Measurements from ENCODE around the gene VSX2.

Gene VSX2

GRCh38 chr14:74242780-74243042 is 3.5 kb downstream of the VSX2 start:
- no peaks in the 10 kb centered on the region for H3K4me1 ChIP-seq
- no peak overlapping the region for H3K4me2 ChIP-seq
- no peak overlapping the region for H3K27ac ChIP-seq
- H3K27me3 ChIP-seq: peaks cover 75% of the 10 kb centered on the region
- TF ChIP-seq Cebpa-rat (IDR thresholded peaks at IDR 0.05): no peak
- H3K36me3 ChIP-seq: no peaks in the 10 kb centered on the region
- peaks cover 29% of the 10 kb centered on the region; the same call in 1 of the 2 replicates for H4K20me1 ChIP-seq
- no peak overlapping the region for H3K4me3 ChIP-seq
- H3K9me3 ChIP-seq: peaks cover 34% of the 10 kb centered on the region
- no peak overlapping the region for H3K9ac ChIP-seq

- H3K4me3 ChIP-seq: no peak overlapping the region
- H4K20me1 ChIP-seq: peaks cover 29% of the 10 kb centered on the region; the same call in 1 of the 2 replicates
- no peaks in the 10 kb centered on the region for H3K4me1 ChIP-seq
- no peaks in the 10 kb centered on the region for H3K36me3 ChIP-seq
- H3K9ac ChIP-seq: no peak overlapping the region
- peaks cover 34% of the 10 kb centered on the region for H3K9me3 ChIP-seq
- peaks cover 71% of the 10 kb centered on the region for H3K27me3 ChIP-seq
- no peak overlapping the region for H3K27ac ChIP-seq
- no peak for TF ChIP-seq Cebpa-rat (IDR thresholded peaks at IDR 0.05)
- no peak overlapping the region for H3K4me2 ChIP-seq
These were observed 3.8 kb downstream of the VSX2 start for GRCh38 chr14:74243051-74243450.

DNA sequence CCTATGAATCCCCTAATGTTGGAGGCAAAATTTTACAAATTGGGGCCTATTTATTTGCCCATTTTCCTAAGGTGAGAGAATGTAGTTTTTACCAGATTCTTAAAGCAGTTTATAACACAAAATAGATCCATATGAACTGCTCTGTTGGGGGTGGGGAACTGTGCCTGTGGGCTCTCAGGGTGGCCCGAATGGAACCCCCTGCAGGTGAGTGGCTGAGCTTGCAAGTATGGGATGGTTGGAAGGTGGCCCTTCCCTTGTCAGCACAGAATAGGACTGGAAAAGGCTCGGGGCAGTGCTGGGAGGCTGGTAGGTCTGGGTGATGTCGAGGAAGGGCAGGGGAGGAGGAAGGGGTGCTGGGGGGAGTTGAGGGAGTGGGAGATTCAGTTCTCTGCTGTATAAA is 4.9 kb downstream of the VSX2 start:
- Histone ChIP-seq H4K20me1 (peaks cover 29% of the 10 kb centered on the region; the same call in 1 of the 2 replicates), H3K27me3 (peaks cover 61% of the 10 kb centered on the region), H3K4me3 (no peak overlapping the region), H3K36me3 (no peaks in the 10 kb centered on the region), H3K9me3 (peaks cover 31% of the 10 kb centered on the region), H3K27ac (no peak overlapping the region), H3K4me2 (no peak overlapping the region), H3K9ac (no peak overlapping the region), H3K4me1 (no peaks in the 10 kb centered on the region)
- TF ChIP-seq Cebpa-rat (IDR thresholded peaks at IDR 0.05): no peak

- Histone ChIP-seq H3K4me1 (no peaks in the 10 kb centered on the region), H3K9me3 (peaks cover 20% of the 10 kb centered on the region), H3K4me3 (no peak overlapping the region), H3K27ac (no peak overlapping the region), H3K27me3 (peaks cover 49% of the 10 kb centered on the region), H3K4me2 (no peak overlapping the region), H4K20me1 (peaks cover 24% of the 10 kb centered on the region; the same call in 1 of the 2 replicates), H3K36me3 (no peaks in the 10 kb centered on the region), H3K9ac (no peak overlapping the region)
- TF ChIP-seq Cebpa-rat (IDR thresholded peaks at IDR 0.05): no peak
These were observed 6.0 kb downstream of the VSX2 start for GRCh38 chr14:74245292-74245691.

DNA sequence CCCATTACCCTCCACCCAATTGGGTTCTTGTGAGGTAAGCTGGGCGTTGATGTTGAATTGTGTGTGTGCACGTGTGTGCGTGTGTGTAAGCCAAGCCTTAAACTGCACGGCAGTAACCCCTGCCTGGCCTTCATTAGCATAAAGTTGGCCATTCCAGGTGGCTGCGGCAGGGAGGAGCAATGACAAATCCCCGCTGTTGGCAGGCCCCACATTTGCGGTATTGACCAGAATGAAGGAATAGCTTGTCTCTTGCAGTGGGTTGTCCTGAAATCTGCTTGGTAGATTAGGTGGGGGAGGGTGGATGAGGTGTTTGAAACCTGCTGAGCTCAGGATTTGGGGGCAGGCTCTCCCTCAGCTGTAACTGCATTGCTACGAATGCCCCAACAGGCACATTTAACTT is 7.3 kb downstream of the VSX2 start:
- no peak for TF ChIP-seq Cebpa-rat (IDR thresholded peaks at IDR 0.05)
- no peak overlapping the region for H3K4me2 ChIP-seq
- peaks cover 7% of the 10 kb centered on the region for H3K9me3 ChIP-seq
- peaks cover 12% of the 10 kb centered on the region; the same call in 1 of the 2 replicates for H4K20me1 ChIP-seq
- H3K4me1 ChIP-seq: 0 out of 2 replicates have a peak, but pooled peaks cover 5% of the 10 kb centered on the region
- H3K27me3 ChIP-seq: peaks cover 36% of the 10 kb centered on the region
- H3K27ac ChIP-seq: no peak overlapping the region
- H3K9ac ChIP-seq: no peak overlapping the region
- H3K36me3 ChIP-seq: no peaks in the 10 kb centered on the region
- no peak overlapping the region for H3K4me3 ChIP-seq

GRCh38 chr14:74248017-74248416 is 8.8 kb downstream of the VSX2 start:
- H3K27ac ChIP-seq: no peak overlapping the region
- H3K36me3 ChIP-seq: no peaks in the 10 kb centered on the region
- peaks cover 22% of the 10 kb centered on the region for H3K27me3 ChIP-seq
- H3K4me2 ChIP-seq: no peak overlapping the region
- no peak for TF ChIP-seq Cebpa-rat (IDR thresholded peaks at IDR 0.05)
- 0 out of 2 replicates have a peak, but pooled peaks cover 5% of the 10 kb centered on the region for H3K4me1 ChIP-seq
- no peaks in the 10 kb centered on the region for H4K20me1 ChIP-seq
- H3K9me3 ChIP-seq: no peaks in the 10 kb centered on the region
- no peak overlapping the region for H3K4me3 ChIP-seq
- H3K9ac ChIP-seq: no peak overlapping the region

GRCh38 chr14:74249433-74250375 is 10.5 kb downstream of the VSX2 start:
- H3K27me3 ChIP-seq: peaks cover 5% of the 10 kb centered on the region; the same call in 1 of the 2 replicates
- TF ChIP-seq Cebpa-rat (IDR thresholded peaks at IDR 0.05): no peak
- no peaks in the 10 kb centered on the region for H4K20me1 ChIP-seq
- H3K9me3 ChIP-seq: no peaks in the 10 kb centered on the region
- H3K27ac ChIP-seq: no peak overlapping the region
- H3K9ac ChIP-seq: no peak overlapping the region
- no peak overlapping the region for H3K4me3 ChIP-seq
- no peak overlapping the region for H3K4me2 ChIP-seq
- H3K36me3 ChIP-seq: no peaks in the 10 kb centered on the region
- H3K4me1 ChIP-seq: 0 out of 2 replicates have a peak, but pooled peaks cover 5% of the 10 kb centered on the region

DNA sequence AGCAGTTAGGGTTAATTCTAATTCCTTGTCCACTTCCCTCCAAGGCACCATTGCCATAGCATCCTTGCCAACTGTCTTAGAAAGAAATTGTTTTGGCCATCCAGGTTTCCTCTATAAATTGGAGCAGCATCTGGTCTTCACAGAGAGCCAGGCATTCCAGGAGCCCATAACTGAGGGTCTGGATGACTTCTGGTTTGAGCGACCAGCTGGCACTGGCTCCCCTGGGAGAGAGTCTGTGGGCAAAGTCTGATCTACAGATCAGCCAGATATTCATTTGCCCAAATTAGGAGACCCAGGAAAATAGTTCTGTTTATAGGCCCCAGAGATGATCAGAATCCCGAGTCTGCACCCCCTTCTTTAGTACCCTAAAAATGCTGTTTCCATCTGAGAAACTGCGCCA is 16.0 kb downstream of the VSX2 start:
- Histone ChIP-seq H3K27me3 (peaks cover 27% of the 10 kb centered on the region), H3K27ac (no peak overlapping the region), H4K20me1 (peaks cover 10% of the 10 kb centered on the region; the same call in 1 of the 2 replicates), H3K4me2 (peak overlapping the region; percentile 4; the same call in 1 of the 2 replicates), H3K9ac (no peak overlapping the region), H3K36me3 (no peaks in the 10 kb centered on the region), H3K9me3 (no peaks in the 10 kb centered on the region), H3K4me3 (no peak overlapping the region), H3K4me1 (peaks cover 28% of the 10 kb centered on the region)
- TF ChIP-seq Cebpa-rat (IDR thresholded peaks at IDR 0.05): no peak

DNA sequence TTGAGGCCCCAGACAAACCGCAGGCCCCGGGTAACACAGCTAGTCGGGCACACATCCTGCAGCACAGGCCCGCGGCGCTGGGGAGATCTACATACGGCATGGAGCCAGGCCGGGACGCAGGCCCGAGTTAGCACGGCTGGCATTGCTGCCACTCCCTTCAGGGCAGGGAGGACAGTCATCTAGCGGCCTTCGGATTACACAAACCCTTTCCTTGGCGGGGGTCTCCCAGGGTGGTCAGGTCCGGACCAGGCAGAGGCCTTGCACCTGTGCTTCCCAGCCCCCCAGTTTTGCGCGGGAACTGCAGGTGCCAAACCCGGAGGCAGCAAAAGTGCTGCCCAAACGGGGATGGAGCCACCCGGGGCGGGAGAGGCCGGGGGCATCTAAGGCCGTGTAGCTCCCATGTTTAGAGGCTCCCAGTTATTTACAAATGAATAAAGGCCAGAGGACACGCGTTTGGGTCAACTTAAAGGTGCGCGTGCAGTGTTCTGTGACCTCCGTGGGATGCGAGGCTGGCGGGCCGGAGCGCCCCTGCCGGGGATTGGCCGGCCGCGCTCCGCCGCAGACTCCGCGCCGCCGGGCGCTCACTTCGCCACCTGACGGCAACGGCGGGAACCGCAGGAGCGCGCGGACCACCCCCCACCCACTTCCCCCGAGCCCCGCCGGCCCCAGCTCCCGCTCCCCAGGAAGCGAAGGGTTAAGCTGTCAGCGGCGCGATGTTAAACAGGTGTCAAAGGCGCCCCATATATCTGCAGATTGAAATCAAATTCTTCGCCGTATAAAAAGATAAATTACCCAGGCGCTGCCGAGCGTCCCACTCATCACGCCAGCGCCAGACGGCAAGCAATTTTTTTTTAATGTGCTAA is 18.1 kb downstream of the VSX2 start:
- H3K36me3 ChIP-seq: no peaks in the 10 kb centered on the region
- H4K20me1 ChIP-seq: peaks cover 10% of the 10 kb centered on the region; the same call in 1 of the 2 replicates
- peak overlapping the region; percentile 94 for H3K4me2 ChIP-seq
- H3K27ac ChIP-seq: no peak overlapping the region
- H3K4me1 ChIP-seq: peaks cover 24% of the 10 kb centered on the region
- H3K27me3 ChIP-seq: peaks cover 29% of the 10 kb centered on the region
- no peaks in the 10 kb centered on the region for H3K9me3 ChIP-seq
- H3K9ac ChIP-seq: peak overlapping the region; percentile 34; the same call in 1 of the 2 replicates
- H3K4me3 ChIP-seq: peak overlapping the region; percentile 64
- no peak for TF ChIP-seq Cebpa-rat (IDR thresholded peaks at IDR 0.05)
